IPS-18a (cell line): ENCODE measurements around the gene KDM6B.

Source experiments
- H3K27ac ChIP-seq: one replicate; pipeline ENCODE4 v1.5.1; 2013; ENCODE audit warnings: low read length
- H3K27me3 ChIP-seq: one replicate; pipeline ENCODE4 v1.6.1; 2013; ENCODE audit warnings: mild to moderate bottlenecking, low read length; ENCODE audit not compliant: control insufficient read depth, insufficient read depth
- H3K36me3 ChIP-seq: one replicate; pipeline ENCODE4 v1.6.1; 2013; ENCODE audit warnings: low read depth, low read length; ENCODE audit not compliant: control insufficient read depth
- H3K4me1 ChIP-seq: one replicate; pipeline ENCODE4 v1.6.1; 2013; ENCODE audit warnings: low read depth, low read length; ENCODE audit not compliant: control insufficient read depth
- H3K4me3 ChIP-seq: one replicate; pipeline ENCODE4 v1.5.1; 2013; ENCODE audit warnings: low read length
- H3K9ac ChIP-seq: one replicate; pipeline ENCODE4 v1.6.1; 2013; ENCODE audit warnings: mild to moderate bottlenecking, low read length, moderate library complexity
- H3K9me3 ChIP-seq: one replicate; pipeline ENCODE4 v1.6.1; 2013; ENCODE audit warnings: low read depth, low read length; ENCODE audit not compliant: control insufficient read depth

Gene KDM6B

GRCh38 chr17:7850701-7851437, 16.9 kb downstream of the KDM6B start:
- H3K4me3 ChIP-seq, result peak overlapping the region; percentile 66
- no peaks in the 10 kb centered on the region for H3K9me3 ChIP-seq
- H3K27ac ChIP-seq, result no peak overlapping the region
- peaks cover 12% of the 10 kb centered on the region for H3K4me1 ChIP-seq
- H3K27me3 ChIP-seq, result peaks cover 49% of the 10 kb centered on the region
- no peaks in the 10 kb centered on the region for H3K36me3 ChIP-seq
- H3K9ac ChIP-seq, result no peak overlapping the region

GRCh38 chr17:7851438-7852261, 17.6 kb downstream of the KDM6B start:
- H3K27me3 ChIP-seq, result peaks cover 56% of the 10 kb centered on the region
- H3K27ac ChIP-seq, result no peak overlapping the region
- no peaks in the 10 kb centered on the region for H3K9me3 ChIP-seq
- peaks cover 19% of the 10 kb centered on the region for H3K4me1 ChIP-seq
- H3K9ac ChIP-seq, result no peak overlapping the region
- peak overlapping the region; percentile 66 for H3K4me3 ChIP-seq
- no peaks in the 10 kb centered on the region for H3K36me3 ChIP-seq

GRCh38 chr17:7852262-7852670, 18.2 kb downstream of the KDM6B start:
- H3K27me3 ChIP-seq, result peaks cover 58% of the 10 kb centered on the region
- no peak overlapping the region for H3K4me3 ChIP-seq
- H3K36me3 ChIP-seq, result no peaks in the 10 kb centered on the region
- H3K4me1 ChIP-seq, result peaks cover 20% of the 10 kb centered on the region
- H3K9me3 ChIP-seq, result no peaks in the 10 kb centered on the region
- H3K27ac ChIP-seq, result no peak overlapping the region
- H3K9ac ChIP-seq, result no peak overlapping the region

- H3K4me1 ChIP-seq, result peaks cover 20% of the 10 kb centered on the region
- no peaks in the 10 kb centered on the region for H3K36me3 ChIP-seq
- no peak overlapping the region for H3K27ac ChIP-seq
- H3K9ac ChIP-seq, result no peak overlapping the region
- no peak overlapping the region for H3K4me3 ChIP-seq
- no peaks in the 10 kb centered on the region for H3K9me3 ChIP-seq
- H3K27me3 ChIP-seq, result peaks cover 58% of the 10 kb centered on the region
Measured at GRCh38 chr17:7852919-7853690, 19.1 kb downstream of the KDM6B start.

GRCh38 chr17:7853691-7854038, 19.6 kb downstream of the KDM6B start:
- Histone ChIP-seq H3K4me1 (peaks cover 22% of the 10 kb centered on the region), H3K9me3 (no peaks in the 10 kb centered on the region), H3K27ac (no peak overlapping the region), H3K27me3 (peaks cover 58% of the 10 kb centered on the region), H3K4me3 (peak overlapping the region; percentile 40), H3K36me3 (no peaks in the 10 kb centered on the region), H3K9ac (no peak overlapping the region)

GRCh38 chr17:7854078-7854777, 20.2 kb downstream of the KDM6B start:
- Histone ChIP-seq H3K9me3 (no peaks in the 10 kb centered on the region), H3K4me3 (peak overlapping the region; percentile 80), H3K4me1 (peaks cover 26% of the 10 kb centered on the region), H3K27me3 (peaks cover 58% of the 10 kb centered on the region), H3K27ac (no peak overlapping the region), H3K36me3 (no peaks in the 10 kb centered on the region), H3K9ac (no peak overlapping the region)

- H3K27ac ChIP-seq, result no peak within 1 kb of the TSS
- no peaks in the 10 kb centered on the region for H3K9me3 ChIP-seq
- peaks cover 58% of the 10 kb centered on the region for H3K27me3 ChIP-seq
- no peak within 1 kb of the TSS for H3K9ac ChIP-seq
- H3K36me3 ChIP-seq, result no peaks in the 10 kb centered on the region
- peaks cover 26% of the 10 kb centered on the region for H3K4me1 ChIP-seq
- H3K4me3 ChIP-seq, result peak within 1 kb of the TSS; percentile 80
Measured at GRCh38 chr17:7854851-7855659, 21.0 kb downstream of the KDM6B start, which contains the start of gene TMEM88. TMEM88 (plus strand) TSS chr17:7855066; CDS start chr17:7855075, 9 bp downstream.

GRCh38 chr17:7855660-7856010, 21.6 kb downstream of the KDM6B start:
- Histone ChIP-seq H3K9me3 (no peaks in the 10 kb centered on the region), H3K4me1 (peaks cover 26% of the 10 kb centered on the region), H3K27me3 (peaks cover 57% of the 10 kb centered on the region), H3K27ac (no peak overlapping the region), H3K36me3 (no peaks in the 10 kb centered on the region), H3K4me3 (peak overlapping the region; percentile 80), H3K9ac (no peak overlapping the region)

- H3K27me3 ChIP-seq, result peaks cover 51% of the 10 kb centered on the region
- H3K9ac ChIP-seq, result peak overlapping the region; percentile 87
- no peak overlapping the region for H3K27ac ChIP-seq
- peaks cover 24% of the 10 kb centered on the region for H3K4me1 ChIP-seq
- no peaks in the 10 kb centered on the region for H3K36me3 ChIP-seq
- peak overlapping the region; percentile 80 for H3K4me3 ChIP-seq
- no peaks in the 10 kb centered on the region for H3K9me3 ChIP-seq
Measured at GRCh38 chr17:7856011-7856810, 22.2 kb downstream of the KDM6B start.
